GM21528 (cell line): ENCODE results near the gene PRPH2.
"Not testable (repeated sequence)": the region's sequence is repeated elsewhere in the genome, so short reads cannot be mapped to it uniquely, and the experiment has no call there.

Experiments
- ATAC-seq: cut with Tn5 transposase; IDR thresholded peaks from one replicate; pipeline ENCODE4 v1.9.1; 2021; ENCODE audit warnings: mild to moderate bottlenecking, moderate library complexity; ENCODE audit not compliant: unreplicated experiment, low FRiP score

Gene PRPH2

DNA sequence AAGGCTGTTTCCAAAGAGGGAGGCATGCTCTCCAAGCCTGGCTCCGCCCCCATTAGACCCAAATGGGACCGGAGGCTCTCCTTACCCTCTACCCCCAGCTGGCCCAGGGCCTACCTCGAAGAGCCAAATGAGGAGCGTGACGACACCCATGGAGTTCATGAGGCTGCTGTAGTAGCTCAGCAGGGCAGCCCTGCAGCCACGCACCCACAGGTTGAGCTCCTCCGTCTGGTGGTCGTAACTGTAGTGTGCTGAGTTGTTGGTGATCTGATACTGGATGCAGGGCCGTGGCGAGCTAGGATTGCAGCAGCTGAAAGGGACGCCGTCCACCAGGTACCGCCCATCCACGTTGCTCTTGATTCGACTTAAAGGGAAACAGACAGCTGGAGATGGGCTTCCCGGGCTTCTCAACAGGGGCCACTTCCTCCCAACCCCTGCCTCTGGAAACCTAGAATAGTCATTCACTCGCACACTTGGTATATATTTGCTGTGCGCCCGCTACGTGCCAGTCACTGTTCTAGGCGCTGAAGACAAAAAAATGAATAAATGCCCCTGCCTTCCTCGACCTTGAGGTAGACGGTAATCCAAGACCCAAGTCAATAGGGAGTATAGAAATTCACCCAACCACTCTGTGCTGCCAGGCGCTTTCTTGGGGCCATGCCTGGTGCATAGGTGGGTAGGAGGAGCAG lies 18.0 kb downstream of the PRPH2 start:
- no peak for ATAC-seq

GRCh38 chr6:42702786-42703185 lies 19.6 kb downstream of the PRPH2 start:
- not testable (repeated sequence) for ATAC-seq

DNA sequence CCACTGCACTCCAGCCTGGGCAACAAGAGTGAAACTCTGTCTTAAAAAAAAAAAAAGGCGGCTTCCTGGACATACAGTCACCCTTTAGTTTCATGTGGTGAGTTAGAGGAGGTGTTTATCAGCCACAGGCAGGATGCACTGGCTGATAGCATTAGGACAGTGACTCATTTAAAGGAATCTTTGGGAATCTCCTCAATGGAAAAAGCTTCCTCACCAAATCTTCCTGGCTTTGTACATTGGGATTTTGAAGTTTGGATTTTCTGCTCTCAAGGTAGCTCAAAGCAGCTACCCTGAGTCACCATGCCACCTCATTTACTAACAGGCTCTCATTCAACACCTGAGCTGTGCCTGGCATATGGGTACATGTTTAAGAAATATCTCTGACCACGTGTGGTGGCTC lies 20.2 kb downstream of the PRPH2 start:
- no peak for ATAC-seq

DNA sequence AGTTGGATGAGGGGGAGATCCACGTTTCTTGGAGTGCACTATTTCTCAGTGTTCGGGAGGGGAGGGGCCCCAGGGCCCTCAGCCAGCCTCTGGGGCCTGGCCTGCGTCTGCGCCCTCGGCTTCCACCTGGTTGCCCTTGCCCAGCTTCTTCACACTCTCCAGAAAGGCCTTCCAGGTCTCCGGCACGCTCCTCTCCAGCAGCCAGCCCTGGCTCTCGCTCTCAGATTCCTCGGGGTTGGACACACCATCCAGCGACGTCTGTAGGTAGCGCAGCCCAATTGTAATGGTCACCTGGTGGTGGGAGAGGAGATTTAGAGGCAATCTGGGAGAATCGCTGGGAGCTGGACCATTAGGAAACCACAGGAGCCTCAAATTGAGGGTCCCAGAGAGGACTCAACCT lies 24.2 kb downstream of the PRPH2 start:
- ATAC-seq, result no peak

GRCh38 chr6:42697268-42697655 lies 25.1 kb downstream of the PRPH2 start:
- no peak for ATAC-seq

DNA sequence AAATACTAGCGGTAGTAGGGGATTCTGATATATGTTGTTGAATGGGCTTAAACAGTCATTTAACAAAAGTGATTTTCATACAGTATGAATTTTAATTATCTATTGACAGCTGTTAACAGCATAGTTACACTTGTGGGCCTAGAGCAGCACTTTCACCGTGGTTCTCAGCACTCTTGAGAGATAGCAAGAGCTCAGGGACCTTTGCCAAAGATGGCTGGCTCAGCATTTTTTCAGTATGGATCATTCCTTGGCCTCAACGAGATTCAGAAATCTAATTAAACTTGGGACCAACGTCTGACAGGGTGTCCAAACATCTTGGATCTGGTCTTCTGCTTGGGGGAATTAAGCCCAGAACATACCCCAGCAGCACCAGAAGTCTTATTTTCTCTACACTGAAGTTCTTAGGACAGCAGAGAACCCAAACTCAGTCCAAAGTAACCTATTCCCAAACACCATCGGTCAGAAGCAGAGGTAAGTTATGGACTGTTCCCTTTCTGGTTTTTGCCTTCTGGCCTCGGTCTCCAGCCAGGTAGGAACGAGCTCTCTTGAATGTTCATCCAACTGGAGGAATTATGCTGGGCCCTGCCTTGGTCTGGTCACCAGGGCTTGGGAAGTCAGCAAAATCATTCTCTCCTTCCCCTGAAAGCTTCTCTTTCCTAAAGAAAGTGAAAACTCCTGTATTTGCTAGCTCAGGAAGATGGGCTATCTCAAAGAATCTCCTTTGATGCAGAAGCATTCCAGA lies 25.7 kb downstream of the PRPH2 start:
- ATAC-seq, result no peak

DNA sequence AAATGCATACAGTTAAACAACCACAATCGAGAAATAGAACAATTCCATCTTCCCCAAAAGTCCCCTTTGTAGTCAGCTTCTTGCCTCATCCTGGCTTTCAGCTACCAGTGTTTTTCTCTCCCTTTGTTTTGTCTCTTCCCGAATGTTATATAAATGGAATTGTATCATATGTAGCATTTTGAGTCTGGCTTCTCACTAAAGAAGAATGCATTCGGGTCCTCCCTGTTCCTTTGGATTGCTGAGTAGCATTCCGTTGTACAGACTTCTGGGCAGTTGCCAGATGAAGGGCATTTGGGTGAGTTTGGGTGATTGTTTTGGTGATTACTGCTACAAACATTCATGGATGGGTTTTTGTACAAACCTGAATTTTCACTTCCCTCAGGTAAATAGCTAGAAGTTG lies 27.8 kb downstream of the PRPH2 start:
- no peak for ATAC-seq

GRCh38 chr6:42693725-42694323 lies 28.6 kb downstream of the PRPH2 start:
- no peak for ATAC-seq

GRCh38 chr6:42692137-42692911 lies 30.1 kb downstream of the PRPH2 start:
- ATAC-seq, result no peak

DNA sequence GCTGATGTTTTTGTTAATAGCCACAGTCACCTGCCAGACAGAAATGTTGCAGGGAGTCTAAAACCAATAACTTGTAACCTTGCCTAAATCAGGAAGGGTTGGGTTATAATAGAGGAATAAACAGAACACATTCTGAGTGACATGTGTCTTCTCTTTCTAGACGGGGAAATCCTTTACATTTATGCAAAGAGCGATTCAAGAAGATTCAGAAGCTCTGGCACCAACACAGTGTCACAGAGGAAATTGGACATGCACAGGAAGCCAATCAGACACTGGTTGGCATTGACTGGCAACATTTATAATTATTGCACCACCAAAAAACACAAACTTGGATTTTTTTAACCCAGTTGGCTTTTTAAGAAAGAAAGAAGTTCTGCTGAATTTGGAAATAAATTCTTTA lies 31.5 kb downstream of the PRPH2 start:
- ATAC-seq, result no peak

- ATAC-seq, result no peak
These were observed 32.2 kb downstream of the PRPH2 start for GRCh38 chr6:42690151-42690702.

- ATAC-seq, result no peak
These were observed 33.0 kb downstream of the PRPH2 start for GRCh38 chr6:42689371-42689770.

DNA sequence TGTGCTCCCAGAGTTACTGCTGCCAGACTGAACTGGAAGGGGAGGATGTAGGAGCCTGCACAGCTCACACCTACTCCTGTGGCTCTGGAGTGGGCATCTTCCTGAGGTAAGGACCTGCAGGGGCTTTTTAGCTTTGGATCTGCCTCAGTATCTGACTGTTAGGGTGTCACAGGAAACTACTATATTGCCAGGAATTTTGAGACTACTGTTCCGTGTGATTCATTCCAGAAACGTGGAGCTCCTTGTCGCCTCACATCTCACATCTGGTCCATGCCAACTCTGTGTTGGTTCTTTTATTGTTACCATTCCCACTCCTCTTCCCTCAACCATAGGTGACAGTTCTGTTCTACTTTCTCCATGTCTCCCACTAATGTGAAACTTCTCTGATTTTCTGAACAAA lies 34.1 kb downstream of the PRPH2 start:
- ATAC-seq, result no peak

DNA sequence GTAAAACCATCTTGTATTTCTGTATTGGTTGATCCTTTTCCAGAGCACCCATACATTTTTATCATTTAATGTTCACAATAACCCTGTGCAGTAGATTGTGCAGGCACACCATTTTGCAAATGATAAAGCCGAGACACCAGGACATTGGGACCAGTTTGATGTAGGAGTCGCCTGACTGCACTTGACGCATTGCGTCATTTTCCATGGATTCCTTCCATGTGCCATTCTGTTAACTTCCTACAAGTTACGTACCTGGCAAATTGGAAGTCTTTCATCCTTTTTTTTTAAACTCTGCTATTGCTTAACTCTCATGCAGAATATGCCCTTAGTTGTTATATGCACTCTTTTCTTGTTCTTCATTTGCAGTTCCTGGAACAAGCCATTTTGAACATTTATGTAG lies 43.0 kb downstream of the PRPH2 start:
- no peak for ATAC-seq

DNA sequence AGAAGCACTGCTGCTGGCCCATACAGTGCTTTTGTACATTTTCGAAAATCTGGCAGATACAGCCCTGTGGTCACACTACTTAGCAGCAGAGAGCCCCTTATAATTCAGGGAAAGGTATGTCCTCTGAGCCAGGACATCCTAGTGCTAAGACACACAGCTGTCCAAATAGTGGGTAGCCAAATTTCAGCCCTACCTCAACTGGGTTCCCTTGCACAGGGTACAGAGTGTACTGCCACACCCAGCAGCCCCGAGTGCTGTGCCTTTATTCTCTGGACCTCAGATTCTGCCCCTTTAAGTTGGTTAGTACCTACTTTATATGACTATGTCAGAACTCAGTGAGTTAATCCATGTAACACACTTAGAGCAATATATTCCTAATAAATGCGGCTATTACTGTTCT lies 47.6 kb downstream of the PRPH2 start:
- ATAC-seq, result no peak

- not testable (repeated sequence) for ATAC-seq
These were observed 48.0 kb downstream of the PRPH2 start for GRCh38 chr6:42674368-42674767.

DNA sequence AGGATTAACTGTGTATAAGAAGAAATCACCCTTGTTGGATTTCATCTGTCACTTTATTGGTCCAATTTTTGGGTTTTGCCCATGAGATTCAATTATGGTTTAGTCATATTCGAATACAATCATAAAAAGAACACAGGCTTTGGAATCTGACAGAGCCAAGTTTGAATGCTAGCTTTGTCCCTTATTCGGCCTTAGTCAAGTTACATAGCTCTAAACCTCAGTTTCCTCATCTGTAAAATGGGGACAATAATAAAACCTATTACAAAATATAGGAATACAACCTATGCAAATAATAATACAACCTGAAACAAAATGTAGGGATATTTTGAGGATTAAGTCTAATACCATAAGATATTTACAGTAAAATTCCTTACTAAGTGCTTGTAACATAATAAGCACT lies 57.7 kb downstream of the PRPH2 start:
- ATAC-seq, result no peak

DNA sequence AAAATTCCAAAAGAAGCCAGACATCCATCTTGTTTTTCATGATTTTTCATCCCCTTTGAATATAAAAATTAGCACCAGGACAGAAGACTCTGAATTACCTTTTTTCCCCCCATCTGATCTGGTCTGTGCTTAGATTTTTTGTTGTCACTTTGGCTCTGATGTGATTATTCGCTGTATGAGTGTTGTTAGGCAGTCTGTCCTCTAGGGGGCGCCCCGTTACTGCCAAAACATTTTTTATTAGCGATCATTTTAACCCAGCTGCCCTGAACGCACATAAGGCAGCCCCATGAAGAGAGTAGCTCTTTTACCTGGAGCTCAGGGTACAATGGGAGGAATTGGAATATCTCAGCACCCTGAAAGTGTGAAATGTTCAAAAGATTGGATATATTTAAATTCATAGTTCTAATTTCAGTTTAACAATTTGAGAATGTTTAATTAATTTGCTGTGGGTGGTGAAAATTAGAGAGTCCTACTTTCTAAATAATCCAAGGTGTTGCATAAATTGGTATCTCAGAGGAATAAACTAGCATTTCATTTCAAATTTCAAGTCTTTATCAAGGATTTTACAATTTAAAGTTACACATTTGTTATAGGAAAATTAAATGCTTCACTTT lies 60.8 kb downstream of the PRPH2 start:
- no peak for ATAC-seq

GRCh38 chr6:42659806-42660205 lies 62.6 kb downstream of the PRPH2 start:
- ATAC-seq, result no peak

- ATAC-seq, result no peak
These were observed 68.5 kb downstream of the PRPH2 start for GRCh38 chr6:42653851-42654250.
